ENCODE measurements around the gene TMEM243.
"Not testable (repeated sequence)": the region's sequence is repeated elsewhere in the genome, so short reads cannot be mapped to it uniquely, and the experiment has no call there.

Gene TMEM243

DNA sequence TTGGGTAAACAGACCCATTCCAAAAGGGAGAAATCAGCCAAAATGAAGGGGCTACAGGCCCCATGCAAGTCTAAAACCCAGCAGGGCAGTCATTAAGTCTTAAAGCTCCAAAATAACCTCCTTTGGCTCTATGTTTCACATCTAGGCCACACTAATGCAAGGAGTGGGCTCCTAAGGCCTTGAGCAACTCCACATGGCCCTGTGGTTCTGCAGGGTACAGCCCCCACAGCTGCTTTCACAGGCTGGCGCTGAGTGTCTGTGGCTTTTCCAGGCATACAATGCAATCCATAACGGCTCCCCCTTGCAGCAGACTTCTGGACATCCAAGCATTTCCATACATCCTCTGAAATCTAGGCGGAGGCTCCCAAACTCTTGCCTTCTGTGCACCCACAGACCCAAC lies 9.0 kb downstream of the TMEM243 start:
- DNase-seq, result no peak

- DNase-seq, result no peak
These were observed 10.1 kb downstream of the TMEM243 start for GRCh38 chr7:87209295-87209924.

GRCh38 chr7:87206361-87206760 lies 13.2 kb downstream of the TMEM243 start:
- DNase-seq, result no peak

DNA sequence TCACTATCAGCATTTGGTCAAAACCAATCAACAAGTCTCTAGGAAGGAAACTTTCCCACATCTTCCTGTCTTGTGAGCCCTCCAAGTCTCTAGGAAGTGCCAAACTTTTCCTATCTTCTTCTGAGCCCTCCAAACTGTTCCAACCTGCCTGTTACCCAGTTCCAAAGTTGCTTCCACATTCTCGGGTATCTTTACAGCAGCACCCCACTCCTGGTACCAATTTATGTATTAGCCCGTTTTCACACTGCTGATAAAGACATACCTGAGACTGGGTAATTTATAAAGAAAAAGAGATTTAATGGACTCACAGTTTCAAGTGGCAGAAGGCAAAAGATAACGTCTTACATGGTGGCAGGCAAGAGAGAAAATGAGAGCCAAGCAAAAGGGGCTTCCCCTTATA lies 13.8 kb downstream of the TMEM243 start:
- DNase-seq, result not testable (repeated sequence)

DNA sequence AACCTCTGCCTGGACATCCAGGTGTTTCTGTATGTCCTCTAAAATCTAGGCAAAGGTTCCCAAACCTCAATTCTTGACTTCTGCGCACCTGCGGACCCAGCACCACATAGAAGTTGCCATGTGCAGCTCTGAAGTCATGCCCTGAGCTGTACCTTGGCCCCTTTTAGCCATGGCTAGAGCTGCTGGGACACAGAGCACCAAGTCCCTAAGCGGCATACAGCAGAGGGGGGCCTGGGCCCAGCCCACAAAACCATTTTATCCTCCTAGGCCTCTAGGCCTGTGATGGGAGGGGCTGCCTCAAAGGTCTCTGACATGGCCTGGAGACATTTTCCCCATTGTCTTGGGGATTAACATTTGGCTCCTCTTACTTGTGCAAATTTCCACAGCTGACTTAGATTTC lies 14.6 kb downstream of the TMEM243 start:
- DNase-seq, result no peak

DNA sequence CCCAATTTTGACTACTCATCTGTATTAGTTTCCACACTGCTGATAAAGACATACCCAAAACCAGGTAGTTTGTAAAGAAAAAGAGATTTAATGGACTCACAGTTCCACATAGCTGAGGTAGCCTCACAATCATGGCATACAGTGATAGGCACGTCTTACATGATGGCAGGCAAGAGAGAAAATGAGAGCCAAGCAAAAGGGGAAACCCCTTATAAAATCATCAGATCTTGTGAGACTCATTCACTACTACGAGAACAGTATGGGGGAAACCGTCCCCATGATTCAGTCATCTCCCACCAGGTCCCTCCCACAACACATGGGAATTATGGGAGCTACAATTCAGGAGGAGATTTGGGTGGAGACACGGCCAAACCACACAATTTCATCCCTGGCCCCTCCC lies 15.6 kb downstream of the TMEM243 start:
- DNase-seq, result peak; percentile 8 to 50

DNA sequence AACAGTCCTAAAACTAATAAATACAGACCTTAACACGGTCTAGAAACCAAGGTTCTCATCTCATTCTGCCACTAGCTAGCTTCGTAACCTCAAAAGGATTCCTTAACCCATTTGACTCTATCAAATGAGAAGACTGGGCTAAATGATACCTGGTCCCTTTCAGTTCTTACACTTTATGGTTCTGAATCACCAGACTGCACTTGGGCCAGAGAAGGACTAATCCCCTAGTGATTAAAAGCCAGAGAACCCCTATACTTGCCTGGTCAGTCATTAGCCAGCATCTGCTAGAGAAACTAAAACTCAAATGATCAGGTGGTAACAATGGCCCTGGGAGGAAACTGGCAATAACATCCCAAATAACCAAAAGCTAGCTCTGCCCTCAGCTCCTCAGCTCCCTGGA lies 16.8 kb downstream of the TMEM243 start:
- DNase-seq, result no peak

- no peak for DNase-seq
These were observed 17.3 kb downstream of the TMEM243 start for GRCh38 chr7:87202208-87202607.

GRCh38 chr7:87199700-87200450 lies 19.7 kb downstream of the TMEM243 start:
- no peak for DNase-seq

DNA sequence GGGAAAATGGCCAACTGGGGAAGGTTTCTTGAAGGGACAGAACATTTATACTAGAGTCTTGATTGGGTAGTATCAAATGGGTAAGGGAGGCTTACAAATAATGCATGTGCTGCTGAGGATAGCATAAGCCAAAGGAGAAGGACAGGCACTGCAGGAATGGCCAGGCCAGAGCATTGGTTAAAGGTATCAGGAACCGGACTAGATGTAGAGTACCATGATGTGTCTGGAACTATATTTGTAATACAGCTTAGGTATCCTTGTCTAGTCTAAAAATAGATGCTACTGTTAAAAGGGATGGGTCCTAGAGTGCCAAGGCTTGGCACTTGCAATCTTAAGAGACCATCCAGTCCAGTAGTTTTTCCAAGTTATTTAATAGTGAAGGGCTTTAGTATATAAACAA lies 20.3 kb downstream of the TMEM243 start:
- DNase-seq, result no peak

DNA sequence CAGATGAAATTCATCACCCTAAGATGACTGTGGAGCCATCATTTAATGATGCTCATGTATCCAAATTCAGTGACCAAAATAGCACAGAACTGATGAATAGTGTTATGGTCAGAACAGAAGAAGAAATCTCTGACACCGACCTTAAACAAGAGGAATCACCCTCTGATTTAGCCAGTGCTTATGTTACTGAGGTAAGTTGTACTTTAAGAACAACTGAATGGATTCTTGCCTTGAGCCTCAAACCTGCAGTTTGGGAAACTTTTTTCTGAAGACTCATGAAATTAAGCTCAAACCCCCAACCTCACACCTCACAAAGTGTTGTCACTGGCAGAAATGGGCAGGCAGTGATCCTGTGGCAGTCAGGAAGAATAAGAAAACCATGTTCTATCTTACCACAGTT lies 25.6 kb downstream of the TMEM243 start:
- no peak for DNase-seq

- DNase-seq, result no peak
These were observed 26.6 kb downstream of the TMEM243 start for GRCh38 chr7:87192784-87193487.

DNA sequence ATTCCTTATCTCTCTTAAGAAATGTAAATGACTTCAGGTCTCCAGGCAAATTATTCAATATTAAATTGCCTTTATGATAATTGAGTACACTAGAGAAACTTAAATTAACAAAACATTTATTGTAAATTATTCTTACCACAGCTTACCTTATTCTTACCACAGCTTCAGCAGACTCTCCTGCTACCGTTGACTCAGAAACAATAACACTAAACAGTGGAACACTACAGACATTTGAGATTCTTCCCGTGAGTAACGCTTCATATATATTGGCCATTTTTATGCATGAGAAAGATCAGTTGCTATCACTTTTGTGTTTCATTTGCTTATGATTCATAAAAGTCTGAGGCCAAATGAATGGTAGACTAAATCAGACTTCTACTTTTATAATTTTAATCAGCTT lies 28.7 kb downstream of the TMEM243 start:
- no peak for DNase-seq

- no peak for DNase-seq
These were observed 30.6 kb downstream of the TMEM243 start for GRCh38 chr7:87188930-87189329.

DNA sequence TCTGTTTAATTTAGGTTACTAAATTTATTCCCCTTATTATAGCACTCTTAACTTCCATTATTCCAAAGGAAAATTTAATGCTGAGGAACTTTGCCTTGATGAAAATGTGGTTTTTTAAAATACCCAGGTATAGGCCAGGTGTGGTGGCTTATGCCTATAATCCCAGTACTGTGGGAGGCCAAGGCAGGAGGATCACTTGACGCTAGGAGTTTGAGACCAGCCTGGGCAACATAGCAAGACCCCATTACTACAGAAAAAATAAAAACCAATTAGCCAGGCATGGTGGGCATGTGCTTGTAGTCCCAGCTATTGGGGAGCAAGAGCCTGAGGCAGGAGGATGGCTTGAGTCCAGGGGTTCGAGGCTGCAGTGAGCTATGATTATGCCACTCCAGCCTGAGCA lies 32.4 kb downstream of the TMEM243 start:
- DNase-seq, result no peak

GRCh38 chr7:87179180-87179579 lies 40.4 kb downstream of the TMEM243 start:
- DNase-seq, result no peak

DNA sequence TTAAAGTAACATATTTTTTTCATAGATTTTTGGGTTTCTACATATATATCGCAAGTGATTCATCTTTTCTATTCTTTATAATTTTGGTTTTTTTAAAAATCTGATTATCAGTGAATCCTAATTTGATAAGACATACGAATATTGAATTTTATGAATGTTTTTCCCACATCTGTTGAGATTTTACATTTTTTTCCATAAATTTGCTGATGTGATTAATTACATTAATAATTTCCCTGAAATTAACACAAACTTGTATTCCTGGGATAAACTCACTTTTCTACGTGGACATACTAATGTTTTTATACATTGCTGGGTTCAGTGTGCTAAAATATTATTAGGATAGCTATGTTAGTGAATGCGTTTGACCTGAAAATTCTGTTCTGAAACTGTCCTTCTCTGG lies 41.2 kb downstream of the TMEM243 start:
- DNase-seq, result no peak

GRCh38 chr7:87173471-87173870 lies 46.1 kb downstream of the TMEM243 start:
- no peak for DNase-seq

- DNase-seq, result no peak
These were observed 48.1 kb downstream of the TMEM243 start for GRCh38 chr7:87171282-87171934.

- no peak for DNase-seq
These were observed 48.7 kb downstream of the TMEM243 start for GRCh38 chr7:87170828-87171227.

DNA sequence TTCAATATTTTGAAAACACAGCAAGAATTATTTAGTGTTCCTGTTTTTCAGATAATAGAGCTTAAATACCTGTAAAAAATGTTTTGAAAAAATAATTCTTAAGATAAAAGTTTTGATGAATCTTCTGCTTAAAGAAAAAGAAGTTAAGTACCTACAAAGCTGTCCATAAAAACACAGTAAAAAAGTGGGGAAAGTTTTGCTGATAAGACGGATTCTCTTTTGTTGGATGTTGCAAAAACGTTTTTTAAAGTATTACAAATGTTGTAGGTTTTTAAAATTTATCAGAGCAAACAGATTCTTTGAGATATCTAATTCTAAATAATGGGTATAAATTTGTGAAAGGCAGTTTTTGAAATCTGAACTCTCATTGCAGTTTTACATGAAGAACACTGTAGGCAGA lies 55.1 kb downstream of the TMEM243 start:
- DNase-seq, result no peak

DNA sequence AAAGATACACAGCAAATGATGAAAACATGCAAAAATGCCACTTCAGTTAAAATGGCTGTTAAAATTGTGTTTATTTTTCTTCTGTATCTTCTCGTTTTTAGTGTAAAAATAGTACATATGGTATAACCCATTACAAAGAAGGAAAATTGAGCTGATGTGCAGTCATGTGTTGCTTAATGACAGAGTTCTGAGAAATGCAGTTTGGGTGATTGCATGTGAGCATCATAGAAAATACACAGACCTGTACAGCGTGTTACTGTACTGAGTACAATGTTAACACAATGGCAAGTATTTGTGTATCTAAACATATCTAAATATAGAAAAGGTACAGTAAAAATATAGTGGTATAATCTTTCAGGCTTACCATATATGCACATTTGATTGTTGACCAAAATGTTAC lies 60.0 kb downstream of the TMEM243 start:
- no peak for DNase-seq

DNA sequence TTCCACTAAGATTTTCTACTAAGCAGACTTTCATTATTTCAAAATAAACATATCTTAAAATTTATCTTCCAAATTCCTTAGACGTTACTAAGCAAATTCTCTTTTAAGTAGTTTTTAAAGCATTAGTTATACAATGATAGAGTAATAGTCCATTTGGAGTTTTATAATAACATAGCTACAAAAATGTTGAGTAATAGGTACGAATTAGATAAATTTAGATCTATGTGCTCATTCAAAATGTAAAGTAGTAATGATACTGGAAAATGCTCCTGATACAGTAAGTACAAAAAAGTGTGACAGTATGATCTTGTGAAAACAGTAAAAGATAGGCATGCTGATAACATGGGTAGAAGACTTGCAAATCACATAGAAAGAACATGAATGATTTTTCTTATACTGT lies 62.8 kb downstream of the TMEM243 start:
- no peak for DNase-seq

GRCh38 chr7:87155788-87156187 lies 63.7 kb downstream of the TMEM243 start:
- no peak for DNase-seq
